ENCODE data around the gene COG5.
"Not testable (repeated sequence)": the region's sequence is repeated elsewhere in the genome, so short reads cannot be mapped to it uniquely, and the experiment has no call there.

COG5 gene

GRCh38 chr7:107269790-107270189, 293.9 kb downstream of the COG5 start:
- DNase-seq (ENCODE audit: low read depth): no peak

GRCh38 chr7:107268594-107268993, 295.1 kb downstream of the COG5 start:
- no peak for DNase-seq (ENCODE audit: low read depth)

- DNase-seq (ENCODE audit: low read depth): no peak
Measured at GRCh38 chr7:107267138-107267537, 296.6 kb downstream of the COG5 start.

GRCh38 chr7:107264723-107265122, 299.0 kb downstream of the COG5 start:
- DNase-seq (ENCODE audit: low read depth): no peak

GRCh38 chr7:107262857-107263256, 300.9 kb downstream of the COG5 start:
- DNase-seq (ENCODE audit: low read depth): no peak

GRCh38 chr7:107258737-107259136, 305.0 kb downstream of the COG5 start:
- no peak for DNase-seq (ENCODE audit: low read depth)

GRCh38 chr7:107255602-107256001, 308.1 kb downstream of the COG5 start:
- DNase-seq (ENCODE audit: low read depth): no peak

GRCh38 chr7:107254398-107254985, 309.2 kb downstream of the COG5 start:
- DNase-seq (ENCODE audit: low read depth): no peak

GRCh38 chr7:107253599-107253998, 310.1 kb downstream of the COG5 start:
- no peak for DNase-seq (ENCODE audit: low read depth)

- no peak for DNase-seq (ENCODE audit: low read depth)
Measured at GRCh38 chr7:107251963-107252362, 311.8 kb downstream of the COG5 start.

GRCh38 chr7:107248551-107249316, 315.0 kb downstream of the COG5 start:
- DNase-seq (ENCODE audit: low read depth): no peak

DNA sequence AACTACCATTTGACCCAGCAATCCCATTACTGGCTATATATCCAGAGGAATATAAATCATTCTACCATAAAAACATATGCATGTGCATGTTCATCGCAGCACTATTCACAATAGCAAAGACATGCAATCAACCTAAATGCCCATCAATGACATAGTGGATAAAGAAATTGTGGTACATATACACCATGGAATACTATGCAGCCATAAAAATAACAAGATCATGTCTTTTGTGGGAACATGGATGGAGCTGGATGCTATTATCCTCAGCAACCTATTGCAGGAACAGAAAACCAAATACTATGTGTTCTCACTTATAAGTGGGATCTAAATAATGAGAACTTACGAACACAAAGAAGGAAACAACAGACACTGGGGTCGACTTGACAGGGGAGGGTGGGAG, 316.9 kb downstream of the COG5 start:
- DNase-seq (ENCODE audit: low read depth): not testable (repeated sequence)

- no peak for DNase-seq (ENCODE audit: low read depth)
Measured at GRCh38 chr7:107244613-107245012, 319.1 kb downstream of the COG5 start.

GRCh38 chr7:107242267-107242666, 321.5 kb downstream of the COG5 start:
- DNase-seq (ENCODE audit: low read depth): no peak

DNA sequence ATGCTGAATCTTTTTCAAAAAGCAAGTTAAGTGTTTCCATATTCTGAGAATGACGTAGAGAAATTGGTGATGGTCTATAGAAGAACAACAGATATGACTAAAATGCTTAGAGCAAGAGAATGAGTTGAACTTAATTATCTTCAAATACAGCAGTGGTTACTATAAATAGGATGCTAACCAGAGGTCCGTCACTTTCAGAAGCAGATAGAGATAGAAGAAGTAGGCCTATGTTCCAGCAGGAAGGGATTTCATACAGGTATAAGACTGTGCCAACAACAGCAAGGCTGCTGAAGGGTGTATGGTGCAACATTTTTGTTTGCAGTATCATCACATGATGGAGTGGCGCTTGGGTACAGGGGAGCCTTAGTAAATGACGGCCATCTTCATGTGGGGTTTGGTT, 326.3 kb downstream of the COG5 start:
- no peak for DNase-seq (ENCODE audit: low read depth)

GRCh38 chr7:107236862-107237261, 326.9 kb downstream of the COG5 start:
- DNase-seq (ENCODE audit: low read depth): no peak

DNA sequence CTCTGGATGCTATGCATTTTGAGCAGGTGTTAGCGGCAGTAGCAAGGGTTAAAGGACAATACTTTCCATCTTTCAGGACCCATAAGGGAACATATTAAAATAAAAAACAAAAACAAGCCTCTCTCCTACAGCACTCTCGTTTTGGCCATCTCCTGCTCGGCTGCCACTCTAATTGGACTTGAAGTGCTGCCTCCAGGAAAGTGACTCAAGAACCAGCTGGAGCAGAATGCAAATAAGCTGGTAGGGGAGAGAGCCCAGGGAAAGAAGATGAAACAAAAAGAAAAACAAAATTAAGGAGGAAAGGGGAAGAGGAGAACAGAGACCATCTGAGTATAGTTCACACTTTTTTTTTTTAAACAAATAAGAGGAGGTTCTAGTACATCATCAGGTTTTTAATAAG, 329.3 kb downstream of the COG5 start:
- DNase-seq (ENCODE audit: low read depth): no peak

DNA sequence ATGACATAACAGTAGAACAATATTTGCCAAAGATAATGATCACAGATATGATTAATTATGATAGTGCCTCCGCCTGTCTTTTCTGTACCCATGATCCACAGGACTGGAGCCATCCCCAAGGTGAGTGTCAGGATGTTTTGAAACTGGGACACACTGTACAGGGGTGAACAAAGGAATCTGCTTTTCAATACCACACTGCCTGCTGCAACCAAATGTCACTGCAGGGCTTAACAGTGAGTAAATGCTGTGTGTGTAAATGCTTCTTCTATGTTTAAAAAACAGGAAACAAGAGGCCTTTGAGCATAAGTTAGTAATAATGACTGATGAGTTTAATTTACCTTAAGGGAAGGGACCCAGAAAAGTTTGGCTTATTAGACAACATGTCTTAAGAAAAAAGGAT, 329.7 kb downstream of the COG5 start:
- DNase-seq (ENCODE audit: low read depth): no peak

DNA sequence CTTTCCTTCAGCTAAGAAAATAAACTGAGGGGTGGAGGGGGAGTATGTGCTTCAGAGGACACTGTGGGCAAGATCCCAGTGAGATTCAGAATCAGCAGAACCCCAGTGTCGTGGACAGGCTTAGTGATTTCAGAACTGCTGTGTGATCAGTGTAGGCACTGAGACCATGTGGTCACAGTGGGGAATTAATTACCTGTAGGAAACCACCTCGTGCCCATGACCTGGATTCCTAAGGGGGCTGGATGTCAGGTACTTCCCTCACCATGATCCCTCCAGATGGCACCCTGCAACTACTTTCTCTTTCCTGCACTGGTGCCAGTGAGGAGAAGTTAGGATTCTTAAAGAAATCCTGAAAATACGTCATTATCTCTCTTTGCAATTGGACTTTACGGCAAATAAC, 330.5 kb downstream of the COG5 start:
- no peak for DNase-seq (ENCODE audit: low read depth)

DNA sequence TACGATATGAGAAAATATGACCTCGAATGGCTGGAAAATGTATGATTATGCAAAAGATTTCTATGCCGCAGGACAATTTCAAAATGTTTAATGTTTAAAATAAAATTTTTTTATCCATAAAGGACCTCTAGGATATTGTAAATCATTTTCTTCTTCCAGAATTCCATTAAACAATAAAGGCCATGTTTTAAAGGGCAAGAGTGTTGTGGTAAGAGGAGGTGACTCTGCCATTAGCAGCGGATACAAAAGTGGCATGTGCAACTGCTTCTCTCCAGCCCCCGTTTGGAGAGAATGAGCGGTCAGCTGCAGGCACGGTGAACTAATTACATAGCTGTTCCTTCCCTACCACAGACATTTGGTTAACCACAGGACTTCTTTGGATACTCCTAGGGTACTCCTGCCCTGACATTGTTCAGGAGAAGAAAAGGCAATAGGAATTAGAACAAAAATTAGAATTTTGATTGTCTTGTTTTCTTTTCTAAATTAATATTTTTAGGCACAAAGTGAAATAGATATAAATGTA, 331.1 kb downstream of the COG5 start:
- DNase-seq (ENCODE audit: low read depth): no peak

DNA sequence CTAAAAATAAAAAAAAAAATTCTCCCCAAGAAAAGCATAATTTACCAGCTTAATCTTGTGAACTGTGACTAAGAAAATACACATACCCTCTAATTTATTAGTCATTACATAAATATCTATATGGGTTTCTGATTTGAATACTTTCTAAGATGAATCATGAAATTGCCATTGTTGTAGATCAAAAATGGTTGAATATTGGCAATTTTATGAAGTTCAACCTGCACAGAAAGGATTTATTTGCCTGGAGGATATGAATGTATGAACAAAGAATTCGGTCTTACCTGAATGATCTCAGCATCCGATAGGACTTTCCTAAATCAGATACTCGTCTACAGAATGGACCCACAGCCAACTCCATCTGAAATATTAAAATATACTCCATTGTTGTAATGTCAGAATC, 333.4 kb downstream of the COG5 start:
- DNase-seq (ENCODE audit: low read depth): no peak

DNA sequence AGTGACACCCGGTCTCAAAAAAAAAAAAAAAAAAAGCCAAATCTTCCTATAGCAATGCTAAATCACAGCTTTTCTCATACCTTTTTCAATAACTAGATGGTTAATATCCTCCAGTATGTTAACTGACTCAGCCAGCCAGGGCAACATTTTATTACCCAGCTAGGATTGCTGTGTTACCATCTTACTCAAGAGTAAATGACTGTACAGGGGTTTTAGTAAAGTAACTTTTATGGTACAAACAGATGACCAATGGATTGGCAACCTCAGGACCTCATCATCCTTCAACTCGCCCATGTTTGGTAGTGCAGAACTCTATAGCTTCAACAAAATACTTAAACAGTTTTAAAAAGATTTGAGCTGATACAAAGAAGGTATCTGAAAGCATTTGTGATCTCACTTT, 335.4 kb downstream of the COG5 start:
- peak; percentile 44 for DNase-seq (ENCODE audit: low read depth)

DNA sequence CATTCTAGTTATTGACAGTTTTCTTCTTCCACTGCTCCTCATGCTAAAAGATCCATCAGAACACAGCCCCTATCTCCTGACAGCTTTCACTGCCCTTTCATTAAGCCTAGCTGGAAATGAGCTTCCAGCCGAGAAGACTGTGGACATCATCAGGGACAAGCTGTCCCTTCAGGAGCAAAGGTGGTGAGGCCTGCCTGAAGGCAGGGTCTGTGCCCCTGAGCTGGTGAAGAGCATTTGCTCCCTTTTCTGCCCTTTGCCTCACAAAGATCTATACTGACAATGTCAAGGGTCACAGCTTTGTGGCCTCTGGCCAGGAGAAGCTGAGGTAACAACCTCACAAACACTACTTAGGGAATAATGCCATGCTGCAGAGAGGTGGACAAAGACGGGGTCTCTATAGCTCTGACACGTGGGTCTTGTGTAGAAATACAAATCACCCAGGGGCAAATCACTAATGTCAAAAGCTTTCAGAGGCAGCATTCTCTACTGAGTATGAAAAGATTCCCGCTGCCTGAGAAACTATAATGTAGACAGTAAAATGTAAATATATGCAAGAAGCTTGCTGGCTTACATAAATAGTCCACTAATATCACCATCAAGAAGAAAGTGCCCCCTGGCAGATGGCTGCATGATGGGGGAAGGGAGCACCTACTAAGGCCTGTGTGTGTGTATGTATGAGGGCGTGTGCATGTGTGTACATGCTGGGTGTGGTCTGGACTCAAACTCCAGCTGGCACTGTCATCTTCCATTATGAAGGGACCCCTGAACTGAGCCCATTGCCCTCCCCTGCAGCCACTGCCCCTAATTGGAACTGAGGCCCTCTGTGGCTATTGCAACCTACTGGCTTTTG, 339.1 kb downstream of the COG5 start:
- no peak for DNase-seq (ENCODE audit: low read depth)
